NOMO-1 treated with DMSO at 0.1 percent for 48 hours (cell line): ENCODE results near the gene HABP4.
A peak's percentile ranks its signal among the peaks of the same experiment; 100 is the strongest.

ENCODE experiments used
- DNase-seq: peaks from one replicate; lab custom pipeline; 2025; ENCODE audit not compliant: unreplicated experiment; lab: John Stamatoyannopoulos, UW

HABP4 gene

DNA sequence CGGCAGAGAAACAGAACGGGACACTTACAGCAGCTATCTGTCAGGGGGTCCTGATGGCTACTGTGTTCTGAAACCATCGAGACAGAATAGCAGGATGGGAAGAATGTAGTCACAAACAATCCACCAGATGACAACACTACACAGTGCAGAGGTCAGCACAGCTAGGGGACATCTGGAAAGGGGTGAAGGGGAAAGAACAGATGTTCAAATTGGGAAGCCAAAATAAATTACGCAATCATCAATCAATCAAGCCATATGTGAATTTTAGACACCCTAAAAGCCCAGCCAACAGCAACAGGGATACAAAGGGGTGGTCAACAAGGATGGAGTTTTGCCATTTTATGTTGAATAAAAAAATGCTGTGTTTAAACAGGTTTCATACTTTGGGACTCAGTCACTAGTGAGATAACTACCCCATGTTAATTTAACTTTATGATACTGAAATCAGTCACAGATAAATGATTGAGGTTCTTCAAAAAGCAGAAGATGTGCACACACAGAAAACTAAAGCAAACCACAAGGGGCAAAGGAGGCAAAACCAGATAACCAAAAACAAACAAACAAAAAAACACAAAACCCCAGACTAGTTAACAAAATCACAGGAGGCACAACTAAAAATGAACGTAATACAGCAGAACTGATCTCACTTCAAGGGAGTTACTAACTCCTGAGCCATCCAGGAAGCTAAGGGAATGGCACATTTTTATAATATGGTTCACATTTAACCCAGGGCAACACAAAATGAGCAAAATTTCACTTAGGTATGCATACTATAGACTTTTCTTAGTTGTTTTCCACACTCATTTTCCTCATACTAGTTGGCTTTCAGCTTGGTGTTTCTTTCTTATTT is 65.9 kb downstream of the HABP4 start:
- DNase-seq, result no peak

DNA sequence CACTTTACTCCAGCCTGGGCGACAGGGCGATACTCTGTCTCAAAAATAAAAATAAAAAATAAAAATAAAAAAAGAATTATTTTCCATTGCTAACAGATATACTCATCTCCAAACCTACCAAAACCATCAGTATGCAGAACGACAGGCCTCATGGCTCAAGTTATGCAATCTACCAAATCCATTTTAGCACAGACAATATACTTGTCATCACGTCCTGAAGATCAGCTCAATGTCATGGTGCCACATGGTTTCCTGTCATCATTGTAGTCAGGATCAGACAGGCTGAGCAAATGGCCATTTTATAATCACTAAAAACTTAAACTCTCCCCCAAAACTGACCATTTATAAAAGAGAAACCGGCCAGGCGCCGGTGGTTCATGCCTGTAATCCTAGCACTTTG is 69.1 kb downstream of the HABP4 start:
- DNase-seq, result no peak

DNA sequence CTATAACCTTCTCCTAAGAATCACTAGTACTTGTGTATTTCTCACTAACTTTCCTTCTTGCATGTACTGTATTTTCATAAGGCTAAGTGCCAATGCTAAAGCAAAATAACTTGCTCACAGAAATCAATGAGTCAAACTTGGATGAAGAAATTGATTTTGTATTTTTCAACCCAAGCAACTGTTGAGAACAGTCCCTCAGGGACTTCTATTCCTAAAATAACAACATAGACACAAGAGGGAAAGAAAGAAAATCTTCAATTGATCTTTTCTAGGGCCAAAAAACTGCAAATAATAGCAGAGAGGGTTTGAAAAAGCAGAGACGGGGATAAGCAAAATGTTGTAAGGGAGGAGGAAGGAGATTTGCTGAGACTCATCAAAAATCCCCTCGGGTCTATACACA is 69.8 kb downstream of the HABP4 start:
- DNase-seq, result no peak

DNA sequence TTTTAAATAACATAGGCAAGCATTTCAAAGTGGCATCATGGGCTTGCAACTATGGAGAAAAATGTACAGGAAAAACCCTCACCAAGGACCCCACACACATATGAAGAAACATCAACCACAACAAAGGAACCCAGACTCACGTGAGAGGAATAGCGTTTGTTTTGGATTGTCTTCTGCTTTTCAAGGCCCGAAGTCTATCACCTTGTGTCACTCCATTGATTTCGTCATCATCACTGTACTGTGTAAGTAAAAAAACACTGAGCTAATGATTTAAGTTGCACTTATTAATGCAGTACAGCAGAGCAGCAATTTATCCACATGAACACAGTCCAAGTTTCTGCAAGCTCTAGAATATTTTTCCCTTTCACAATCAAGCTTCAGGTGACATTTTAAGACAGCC is 72.4 kb downstream of the HABP4 start:
- peak; percentile 74 for DNase-seq

DNA sequence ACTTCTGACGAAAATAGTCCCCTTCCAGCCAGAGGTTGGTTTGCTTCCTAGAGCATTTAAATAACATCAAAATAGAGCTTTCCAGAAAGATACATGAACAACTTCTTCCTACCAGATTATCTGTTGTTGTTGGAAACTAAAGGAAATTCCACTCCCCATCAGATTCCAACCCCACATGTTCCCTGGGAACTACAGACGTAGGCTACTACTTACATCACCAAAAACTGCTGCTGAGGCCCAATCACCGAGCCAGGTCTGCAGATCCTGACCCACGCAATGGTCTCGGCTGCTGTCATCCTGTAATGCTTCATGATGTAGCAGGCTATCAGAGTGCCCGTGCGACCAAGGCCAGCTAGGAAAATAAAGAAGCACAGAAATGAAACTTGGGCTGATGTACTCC is 73.4 kb downstream of the HABP4 start:
- DNase-seq, result no peak

DNA sequence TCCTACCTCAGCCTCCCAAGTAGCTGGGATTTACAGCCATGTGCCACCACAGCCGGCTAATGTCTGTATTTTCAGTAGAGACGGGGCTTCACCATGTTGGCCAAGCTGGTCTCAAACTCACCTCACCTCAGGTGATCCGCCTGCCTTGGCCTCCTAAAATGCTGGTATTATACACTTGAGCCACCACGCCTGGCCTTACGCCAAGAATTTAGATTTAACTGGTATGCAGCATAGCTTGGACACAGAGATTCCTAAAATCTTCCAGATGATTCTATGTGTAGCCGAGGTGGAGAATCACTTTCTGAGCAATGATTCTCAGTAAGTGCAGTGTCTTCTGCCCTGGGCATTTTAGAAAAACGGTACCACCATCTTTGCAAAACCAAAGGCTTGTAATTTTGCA is 74.1 kb downstream of the HABP4 start:
- no peak for DNase-seq

DNA sequence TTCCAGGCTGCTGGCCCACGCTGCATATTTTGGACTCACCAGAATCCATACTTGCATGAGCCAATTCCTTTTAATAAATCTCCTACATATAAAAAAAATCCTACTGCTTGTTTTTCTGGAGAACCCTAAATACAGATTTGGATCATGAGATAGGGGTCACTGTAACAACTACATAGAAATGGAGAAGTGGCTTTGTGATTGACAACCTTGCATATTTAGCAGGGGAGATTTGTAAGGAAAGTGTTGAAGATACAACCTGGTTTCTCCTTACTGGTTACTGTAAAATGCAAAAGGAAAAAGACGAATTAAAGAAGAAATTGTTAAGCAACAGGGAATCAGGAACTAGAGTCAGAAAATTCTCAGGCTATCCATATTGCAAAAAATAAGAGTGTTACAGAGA is 74.8 kb downstream of the HABP4 start:
- no peak for DNase-seq

DNA sequence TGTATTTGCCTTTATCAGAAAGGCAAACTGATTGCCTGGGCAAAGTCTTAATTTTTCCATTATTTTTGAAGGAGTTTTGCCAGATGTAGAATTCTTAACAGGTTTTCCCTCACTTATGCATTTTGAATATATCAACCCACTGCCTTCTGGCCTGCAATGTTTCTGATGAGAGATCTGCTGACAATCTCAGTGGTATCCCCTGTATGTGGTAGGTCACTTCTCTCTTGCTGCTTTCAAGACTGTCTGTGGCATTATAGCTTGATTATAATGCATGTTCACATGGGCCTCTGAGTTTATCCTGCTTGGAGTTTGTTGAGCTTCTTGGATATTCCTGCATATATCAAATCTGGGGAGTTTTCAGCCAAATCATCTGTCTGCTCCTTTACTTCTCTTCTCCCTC is 82.2 kb downstream of the HABP4 start:
- DNase-seq, result no peak

DNA sequence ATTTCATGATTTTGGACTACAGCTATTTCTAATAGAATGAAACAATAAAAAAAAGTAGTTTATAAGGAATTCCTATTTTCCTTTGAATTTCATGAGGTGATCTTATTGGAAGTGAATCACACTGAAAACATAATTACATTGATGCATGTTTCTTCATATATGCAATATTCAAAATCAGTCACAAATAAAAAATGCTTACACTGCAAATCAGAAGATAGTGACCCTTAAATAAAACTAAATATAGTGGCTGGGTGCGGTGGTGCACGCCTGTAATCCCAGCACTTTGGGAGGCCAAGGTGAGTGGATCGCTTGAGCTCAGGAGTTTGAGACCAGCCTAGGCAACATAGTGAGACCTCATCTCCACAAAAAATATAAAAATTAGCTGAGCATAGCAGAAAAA is 90.1 kb downstream of the HABP4 start:
- DNase-seq, result no peak
